Mesothelial cell of epicardium (in vitro differentiated cells): ENCODE data around the gene NSFL1C. TPM values are rescaled to one million over a fixed set of nuclear protein-coding genes. Genes with fewer than 3 reads are reported as not detected.

Source experiments
- DNase-seq, 2 experiments: peaks; one replicate each; pipeline ENCODE4 v3.0.0; 2021; ENCODE audit warnings: low spot score in 2 of 2; ENCODE audit not compliant: unreplicated experiment in 2 of 2
- H3K27ac Mint-ChIP-seq: 2 replicates; pipeline ENCODE4 v1.8.0; 2021; ENCODE audit warnings: mixed read lengths
- H3K27me3 Mint-ChIP-seq: 2 replicates; pipeline ENCODE4 v1.8.0; 2021; ENCODE audit warnings: low read depth, mixed read lengths
- H3K36me3 Mint-ChIP-seq: 2 replicates; pipeline ENCODE4 v1.8.0; 2021; ENCODE audit warnings: mixed read lengths
- H3K4me1 Mint-ChIP-seq: 2 replicates; pipeline ENCODE4 v1.8.0; 2021; ENCODE audit warnings: mixed read lengths
- H3K4me3 Mint-ChIP-seq: 2 replicates; pipeline ENCODE4 v1.8.0; 2021; ENCODE audit warnings: mild to moderate bottlenecking, moderate library complexity, mixed read lengths
- H3K9me3 Mint-ChIP-seq: 2 replicates; pipeline ENCODE4 v1.8.0; 2021; ENCODE audit warnings: mixed read lengths
- CTCF ChIP-seq: fragments of 200-600 bp; sonication (generic); IDR thresholded peaks from one replicate; pipeline ENCODE4 v1.5.0; 2021; ENCODE audit warnings: antibody characterized with exemption; ENCODE audit not compliant: unreplicated experiment
- total RNA-seq: library from RNA; stranded (reverse); gene quantifications from 3 replicates; pipeline ENCODE4 v1.2.1, GENCODE V29; 2021

The NSFL1C gene
- total RNA-seq, 1 donor from 2014 or later: 74.8 TPM

GRCh38 chr20:1468117-1468624 lies 1.5 kb upstream of the NSFL1C start:
- Mint-ChIP-seq H3K4me3 (no peak overlapping the region), H3K27ac (no peak overlapping the region), H3K27me3 (peaks cover 11% of the 10 kb centered on the region), H3K36me3 (no peaks in the 10 kb centered on the region), H3K4me1 (peaks cover 18% of the 10 kb centered on the region), H3K9me3 (no peaks in the 10 kb centered on the region)
- no peak for DNase-seq
- TF ChIP-seq CTCF: no peak

- no peak for TF ChIP-seq CTCF
- H3K27ac Mint-ChIP-seq: no peak overlapping the region
- peaks cover 18% of the 10 kb centered on the region for H3K4me1 Mint-ChIP-seq
- H3K36me3 Mint-ChIP-seq: no peaks in the 10 kb centered on the region
- no peaks in the 10 kb centered on the region for H3K9me3 Mint-ChIP-seq
- H3K27me3 Mint-ChIP-seq: peaks cover 11% of the 10 kb centered on the region
- H3K4me3 Mint-ChIP-seq: peak overlapping the region; percentile 82
- no peak for DNase-seq
These were observed 887 bp upstream of the NSFL1C start for GRCh38 chr20:1467355-1468116.

- DNase-seq: no peak
- TF ChIP-seq CTCF: peak; percentile 18
- no peak overlapping the region for H3K27ac Mint-ChIP-seq
- no peaks in the 10 kb centered on the region for H3K9me3 Mint-ChIP-seq
- peaks cover 18% of the 10 kb centered on the region for H3K4me1 Mint-ChIP-seq
- peaks cover 11% of the 10 kb centered on the region for H3K27me3 Mint-ChIP-seq
- peak overlapping the region; percentile 82 for H3K4me3 Mint-ChIP-seq
- H3K36me3 Mint-ChIP-seq: no peaks in the 10 kb centered on the region
These were observed 369 bp upstream of the NSFL1C start for GRCh38 chr20:1467082-1467354.

GRCh38 chr20:1465470-1466210 lies 1.0 kb downstream of the NSFL1C start:
- peaks cover 11% of the 10 kb centered on the region for H3K27me3 Mint-ChIP-seq
- no peak for DNase-seq
- H3K9me3 Mint-ChIP-seq: no peaks in the 10 kb centered on the region
- peak overlapping the region; percentile 82 for H3K4me3 Mint-ChIP-seq
- peaks cover 18% of the 10 kb centered on the region for H3K4me1 Mint-ChIP-seq
- no peak for TF ChIP-seq CTCF
- no peaks in the 10 kb centered on the region for H3K36me3 Mint-ChIP-seq
- H3K27ac Mint-ChIP-seq: peak overlapping the region; percentile 91

- Mint-ChIP-seq H3K36me3 (peaks cover 4% of the 10 kb centered on the region), H3K9me3 (no peaks in the 10 kb centered on the region), H3K27ac (no peak overlapping the region), H3K27me3 (peaks cover 11% of the 10 kb centered on the region), H3K4me1 (peaks cover 14% of the 10 kb centered on the region), H3K4me3 (no peak overlapping the region)
- DNase-seq: no peak
- TF ChIP-seq CTCF: no peak
These were observed 2.6 kb downstream of the NSFL1C start for GRCh38 chr20:1463971-1464570.
